ENCODE measurements around the gene ERAL1. TPM values are rescaled to one million over a fixed set of nuclear protein-coding genes. Genes with fewer than 3 reads are reported as not detected.

ERAL1 gene
- total RNA-seq, 1 experiment from 2014 or later: 70.1 TPM

DNA sequence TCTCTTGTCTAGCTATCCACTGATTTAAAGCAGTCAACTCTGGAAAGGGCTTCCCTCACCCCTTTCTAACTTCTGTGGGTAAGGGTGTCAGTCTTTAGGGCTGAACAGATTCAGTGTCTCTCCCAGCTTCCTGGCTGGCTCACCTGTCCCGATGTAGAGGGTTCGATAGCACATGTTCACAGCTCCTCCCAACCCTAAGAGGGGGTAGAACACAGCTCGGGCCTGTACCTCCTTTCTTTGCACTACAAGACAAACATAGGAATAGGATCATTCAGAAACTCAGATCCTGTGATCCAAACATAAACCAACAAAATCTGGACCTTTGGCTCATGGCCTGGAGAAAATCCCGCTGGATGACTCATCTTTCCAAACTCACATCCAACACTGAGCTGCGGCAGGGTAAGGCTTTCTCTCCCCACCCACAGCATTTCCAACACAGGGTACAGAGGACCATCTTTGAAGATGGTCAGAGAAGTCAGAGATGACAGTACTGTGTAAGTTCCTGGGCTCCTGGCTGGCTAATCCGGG lies 53.9 kb downstream of the ERAL1 start (continued):
- TF ChIP-seq SP1 (CRISPR knock-in tag; conservative IDR thresholded peaks at IDR 0.05) (no peak), FOXP1 (CRISPR knock-in tag; IDR thresholded peaks at IDR 0.05; ENCODE audit: borderline replicate concordance) (no peak), TEAD1 (CRISPR knock-in tag; IDR thresholded peaks at IDR 0.05) (no peak), SOX15 (CRISPR knock-in tag; IDR thresholded peaks at IDR 0.05) (no peak), MXD4 (CRISPR knock-in tag; IDR thresholded peaks at IDR 0.05; ENCODE audit: borderline replicate concordance) (no peak), NFATC4 (CRISPR knock-in tag; IDR thresholded peaks at IDR 0.05) (no peak)
- TF ChIP-seq, protein P1, sequence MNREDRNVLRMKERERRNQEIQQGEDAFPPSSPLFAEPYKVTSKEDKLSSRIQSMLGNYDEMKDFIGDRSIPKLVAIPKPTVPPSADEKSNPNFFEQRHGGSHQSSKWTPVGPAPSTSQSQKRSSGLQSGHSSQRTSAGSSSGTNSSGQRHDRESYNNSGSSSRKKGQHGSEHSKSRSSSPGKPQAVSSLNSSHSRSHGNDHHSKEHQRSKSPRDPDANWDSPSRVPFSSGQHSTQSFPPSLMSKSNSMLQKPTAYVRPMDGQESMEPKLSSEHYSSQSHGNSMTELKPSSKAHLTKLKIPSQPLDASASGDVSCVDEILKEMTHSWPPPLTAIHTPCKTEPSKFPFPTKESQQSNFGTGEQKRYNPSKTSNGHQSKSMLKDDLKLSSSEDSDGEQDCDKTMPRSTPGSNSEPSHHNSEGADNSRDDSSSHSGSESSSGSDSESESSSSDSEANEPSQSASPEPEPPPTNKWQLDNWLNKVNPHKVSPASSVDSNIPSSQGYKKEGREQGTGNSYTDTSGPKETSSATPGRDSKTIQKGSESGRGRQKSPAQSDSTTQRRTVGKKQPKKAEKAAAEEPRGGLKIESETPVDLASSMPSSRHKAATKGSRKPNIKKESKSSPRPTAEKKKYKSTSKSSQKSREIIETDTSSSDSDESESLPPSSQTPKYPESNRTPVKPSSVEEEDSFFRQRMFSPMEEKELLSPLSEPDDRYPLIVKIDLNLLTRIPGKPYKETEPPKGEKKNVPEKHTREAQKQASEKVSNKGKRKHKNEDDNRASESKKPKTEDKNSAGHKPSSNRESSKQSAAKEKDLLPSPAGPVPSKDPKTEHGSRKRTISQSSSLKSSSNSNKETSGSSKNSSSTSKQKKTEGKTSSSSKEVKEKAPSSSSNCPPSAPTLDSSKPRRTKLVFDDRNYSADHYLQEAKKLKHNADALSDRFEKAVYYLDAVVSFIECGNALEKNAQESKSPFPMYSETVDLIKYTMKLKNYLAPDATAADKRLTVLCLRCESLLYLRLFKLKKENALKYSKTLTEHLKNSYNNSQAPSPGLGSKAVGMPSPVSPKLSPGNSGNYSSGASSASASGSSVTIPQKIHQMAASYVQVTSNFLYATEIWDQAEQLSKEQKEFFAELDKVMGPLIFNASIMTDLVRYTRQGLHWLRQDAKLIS (CRISPR knock-in tag; IDR thresholded peaks at IDR 0.05; ENCODE audit: borderline replicate concordance): no peak
- TF ChIP-seq, protein P2, sequence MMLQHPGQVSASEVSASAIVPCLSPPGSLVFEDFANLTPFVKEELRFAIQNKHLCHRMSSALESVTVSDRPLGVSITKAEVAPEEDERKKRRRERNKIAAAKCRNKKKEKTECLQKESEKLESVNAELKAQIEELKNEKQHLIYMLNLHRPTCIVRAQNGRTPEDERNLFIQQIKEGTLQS (CRISPR knock-in tag; conservative IDR thresholded peaks at IDR 0.05): no peak
- TF ChIP-seq, protein P3, sequence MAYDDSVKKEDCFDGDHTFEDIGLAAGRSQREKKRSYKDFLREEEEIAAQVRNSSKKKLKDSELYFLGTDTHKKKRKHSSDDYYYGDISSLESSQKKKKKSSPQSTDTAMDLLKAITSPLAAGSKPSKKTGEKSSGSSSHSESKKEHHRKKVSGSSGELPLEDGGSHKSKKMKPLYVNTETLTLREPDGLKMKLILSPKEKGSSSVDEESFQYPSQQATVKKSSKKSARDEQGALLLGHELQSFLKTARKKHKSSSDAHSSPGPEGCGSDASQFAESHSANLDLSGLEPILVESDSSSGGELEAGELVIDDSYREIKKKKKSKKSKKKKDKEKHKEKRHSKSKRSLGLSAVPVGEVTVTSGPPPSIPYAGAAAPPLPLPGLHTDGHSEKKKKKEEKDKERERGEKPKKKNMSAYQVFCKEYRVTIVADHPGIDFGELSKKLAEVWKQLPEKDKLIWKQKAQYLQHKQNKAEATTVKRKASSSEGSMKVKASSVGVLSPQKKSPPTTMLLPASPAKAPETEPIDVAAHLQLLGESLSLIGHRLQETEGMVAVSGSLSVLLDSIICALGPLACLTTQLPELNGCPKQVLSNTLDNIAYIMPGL (CRISPR knock-in tag; IDR thresholded peaks at IDR 0.05): no peak

DNA sequence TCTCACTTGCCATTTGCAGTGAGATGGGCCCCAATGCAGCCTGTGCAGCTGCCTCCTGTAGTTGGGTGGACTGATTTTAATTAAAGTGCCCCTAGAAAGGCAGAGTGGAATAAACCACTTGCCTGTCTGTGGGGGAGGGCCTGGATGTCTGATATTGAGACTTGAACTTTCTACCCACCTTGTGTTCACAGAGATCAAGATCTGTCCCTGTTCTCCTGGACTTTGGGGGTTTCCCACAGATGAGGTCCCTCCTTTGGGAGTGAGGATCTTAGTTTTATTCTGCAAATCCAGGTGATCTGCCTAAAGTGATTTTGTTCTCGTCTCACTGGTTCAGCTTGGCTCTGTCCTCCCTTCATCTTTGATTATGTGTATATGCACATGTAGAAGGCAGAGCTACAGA lies 55.7 kb downstream of the ERAL1 start:
- no peak overlapping the region for H3K27ac Mint-ChIP-seq
- ATAC-seq (no peak), DNase-seq (ENCODE audit: low spot score) (no peak)
- H3K4me1 Mint-ChIP-seq: peaks cover 22% of the 10 kb centered on the region
- CTCF ChIA-PET: interaction anchor here (0.6 to 3.8 kb wide), 6 partner anchors 8 to 261 kb away, joined by 3 to 15 read pairs (median 4); partner anchors contain the start of genes DHRS13 and TLCD1
- POLR2A ChIA-PET: no interaction called here
- H3K4me3 Mint-ChIP-seq: no peak overlapping the region
- peaks cover 87% of the 10 kb centered on the region for H3K36me3 Mint-ChIP-seq
- no peaks in the 10 kb centered on the region for H3K9me3 Mint-ChIP-seq
- no peaks in the 10 kb centered on the region for H3K27me3 Mint-ChIP-seq (ENCODE audit: low read depth)
- TF ChIP-seq, protein P4, sequence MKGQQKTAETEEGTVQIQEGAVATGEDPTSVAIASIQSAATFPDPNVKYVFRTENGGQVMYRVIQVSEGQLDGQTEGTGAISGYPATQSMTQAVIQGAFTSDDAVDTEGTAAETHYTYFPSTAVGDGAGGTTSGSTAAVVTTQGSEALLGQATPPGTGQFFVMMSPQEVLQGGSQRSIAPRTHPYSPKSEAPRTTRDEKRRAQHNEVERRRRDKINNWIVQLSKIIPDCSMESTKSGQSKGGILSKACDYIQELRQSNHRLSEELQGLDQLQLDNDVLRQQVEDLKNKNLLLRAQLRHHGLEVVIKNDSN (CRISPR knock-in tag; IDR thresholded peaks at IDR 0.05): no peak
- no peak for TF ChIP-seq NR1H2 (CRISPR knock-in tag; IDR thresholded peaks at IDR 0.05)
- TF ChIP-seq, protein P5, sequence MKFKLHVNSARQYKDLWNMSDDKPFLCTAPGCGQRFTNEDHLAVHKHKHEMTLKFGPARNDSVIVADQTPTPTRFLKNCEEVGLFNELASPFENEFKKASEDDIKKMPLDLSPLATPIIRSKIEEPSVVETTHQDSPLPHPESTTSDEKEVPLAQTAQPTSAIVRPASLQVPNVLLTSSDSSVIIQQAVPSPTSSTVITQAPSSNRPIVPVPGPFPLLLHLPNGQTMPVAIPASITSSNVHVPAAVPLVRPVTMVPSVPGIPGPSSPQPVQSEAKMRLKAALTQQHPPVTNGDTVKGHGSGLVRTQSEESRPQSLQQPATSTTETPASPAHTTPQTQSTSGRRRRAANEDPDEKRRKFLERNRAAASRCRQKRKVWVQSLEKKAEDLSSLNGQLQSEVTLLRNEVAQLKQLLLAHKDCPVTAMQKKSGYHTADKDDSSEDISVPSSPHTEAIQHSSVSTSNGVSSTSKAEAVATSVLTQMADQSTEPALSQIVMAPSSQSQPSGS (CRISPR knock-in tag; IDR thresholded peaks at IDR 0.05; ENCODE audit: borderline replicate concordance, low read depth): no peak
- TF ChIP-seq, protein P6, sequence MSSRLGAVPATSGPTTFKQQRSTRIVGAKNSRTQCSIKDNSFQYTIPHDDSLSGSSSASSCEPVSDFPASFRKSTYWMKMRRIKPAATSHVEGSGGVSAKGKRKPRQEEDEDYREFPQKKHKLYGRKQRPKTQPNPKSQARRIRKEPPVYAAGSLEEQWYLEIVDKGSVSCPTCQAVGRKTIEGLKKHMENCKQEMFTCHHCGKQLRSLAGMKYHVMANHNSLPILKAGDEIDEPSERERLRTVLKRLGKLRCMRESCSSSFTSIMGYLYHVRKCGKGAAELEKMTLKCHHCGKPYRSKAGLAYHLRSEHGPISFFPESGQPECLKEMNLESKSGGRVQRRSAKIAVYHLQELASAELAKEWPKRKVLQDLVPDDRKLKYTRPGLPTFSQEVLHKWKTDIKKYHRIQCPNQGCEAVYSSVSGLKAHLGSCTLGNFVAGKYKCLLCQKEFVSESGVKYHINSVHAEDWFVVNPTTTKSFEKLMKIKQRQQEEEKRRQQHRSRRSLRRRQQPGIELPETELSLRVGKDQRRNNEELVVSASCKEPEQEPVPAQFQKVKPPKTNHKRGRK (CRISPR knock-in tag; IDR thresholded peaks at IDR 0.05; ENCODE audit: borderline replicate concordance): no peak
- TF ChIP-seq, protein P7, sequence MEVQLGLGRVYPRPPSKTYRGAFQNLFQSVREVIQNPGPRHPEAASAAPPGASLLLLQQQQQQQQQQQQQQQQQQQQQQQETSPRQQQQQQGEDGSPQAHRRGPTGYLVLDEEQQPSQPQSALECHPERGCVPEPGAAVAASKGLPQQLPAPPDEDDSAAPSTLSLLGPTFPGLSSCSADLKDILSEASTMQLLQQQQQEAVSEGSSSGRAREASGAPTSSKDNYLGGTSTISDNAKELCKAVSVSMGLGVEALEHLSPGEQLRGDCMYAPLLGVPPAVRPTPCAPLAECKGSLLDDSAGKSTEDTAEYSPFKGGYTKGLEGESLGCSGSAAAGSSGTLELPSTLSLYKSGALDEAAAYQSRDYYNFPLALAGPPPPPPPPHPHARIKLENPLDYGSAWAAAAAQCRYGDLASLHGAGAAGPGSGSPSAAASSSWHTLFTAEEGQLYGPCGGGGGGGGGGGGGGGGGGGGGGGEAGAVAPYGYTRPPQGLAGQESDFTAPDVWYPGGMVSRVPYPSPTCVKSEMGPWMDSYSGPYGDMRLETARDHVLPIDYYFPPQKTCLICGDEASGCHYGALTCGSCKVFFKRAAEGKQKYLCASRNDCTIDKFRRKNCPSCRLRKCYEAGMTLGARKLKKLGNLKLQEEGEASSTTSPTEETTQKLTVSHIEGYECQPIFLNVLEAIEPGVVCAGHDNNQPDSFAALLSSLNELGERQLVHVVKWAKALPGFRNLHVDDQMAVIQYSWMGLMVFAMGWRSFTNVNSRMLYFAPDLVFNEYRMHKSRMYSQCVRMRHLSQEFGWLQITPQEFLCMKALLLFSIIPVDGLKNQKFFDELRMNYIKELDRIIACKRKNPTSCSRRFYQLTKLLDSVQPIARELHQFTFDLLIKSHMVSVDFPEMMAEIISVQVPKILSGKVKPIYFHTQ (CRISPR knock-in tag; IDR thresholded peaks at IDR 0.05): no peak
- TF ChIP-seq, protein P8, sequence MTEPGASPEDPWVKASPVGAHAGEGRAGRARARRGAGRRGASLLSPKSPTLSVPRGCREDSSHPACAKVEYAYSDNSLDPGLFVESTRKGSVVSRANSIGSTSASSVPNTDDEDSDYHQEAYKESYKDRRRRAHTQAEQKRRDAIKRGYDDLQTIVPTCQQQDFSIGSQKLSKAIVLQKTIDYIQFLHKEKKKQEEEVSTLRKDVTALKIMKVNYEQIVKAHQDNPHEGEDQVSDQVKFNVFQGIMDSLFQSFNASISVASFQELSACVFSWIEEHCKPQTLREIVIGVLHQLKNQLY (CRISPR knock-in tag; IDR thresholded peaks at IDR 0.05): no peak
- TF ChIP-seq CREB1 (CRISPR knock-in tag; IDR thresholded peaks at IDR 0.05): no peak
- TF ChIP-seq JUN (CRISPR knock-in tag; IDR thresholded peaks at IDR 0.05): no peak
- TF ChIP-seq, protein P1 (CRISPR knock-in tag; IDR thresholded peaks at IDR 0.05; ENCODE audit: borderline replicate concordance): no peak
- TF ChIP-seq SMAD3 (CRISPR knock-in tag; IDR thresholded peaks at IDR 0.05; ENCODE audit: borderline replicate concordance): no peak

Data from WTC11 (cell line).